HepG2 (cell line): ENCODE results near the gene SLIT3. TPM values are rescaled to one million over a fixed set of nuclear protein-coding genes. Genes with fewer than 3 reads are reported as not detected.

ENCODE experiments used
- ATAC-seq: fragments of 200-7000 bp; cut with Tn5 transposase; 3 replicates; pipeline ENCODE4 v1.9.1; 2020; ENCODE audit warnings: mild to moderate bottlenecking, moderate library complexity
- BruUV-seq: library from RNA; stranded (reverse); fragments of 400-500 nt; replicated peaks from 2 replicates; lab custom pipeline; 2021; lab: Mats Ljungman, UMichigan
- CTCF ChIA-PET: fragments of 300-600 bp; formaldehyde crosslinking; extraction: SDS; loops from one replicate; lab custom pipeline; 2021; ENCODE audit warnings: low total read pairs, inconsistent platforms, low intra/inter-chr PET ratio; lab: Yijun Ruan, JAX
- POLR2A ChIA-PET: fragments of 350-600 bp; sonication (Branson Sonifier 250); formaldehyde crosslinking; loops from one replicate; lab custom pipeline; 2020; ENCODE audit warnings: antibody characterized with exemption, inconsistent platforms; lab: Yijun Ruan, JAX
- DNase-seq: peaks from one replicate; pipeline ENCODE4 v3.0.0-alpha.2; 2015; ENCODE audit warnings: low spot score
- FAIRE-seq: peaks from 3 replicates; lab custom pipeline; 2011; peaks lifted over from hg19 to GRCh38; lab: Jason Lieb, UNC
- H2AFZ ChIP-seq: one replicate; pipeline ENCODE4 v1.6.1; 2011; ENCODE audit warnings: low read length, inconsistent platforms
- H3K27ac ChIP-seq: fragments of 300-600 bp; 3 replicates; pipeline ENCODE4 v1.8.0; 2011; ENCODE audit warnings: mixed run types, mild to moderate bottlenecking, mixed read lengths, low read length, inconsistent platforms; ENCODE audit not compliant: insufficient read depth; ENCODE audit errors: extremely low read length
- H3K27me3 ChIP-seq, 2 experiments: fragments of 200-600 bp in 1 of 2; 2 replicates in 1 of 2; 3 replicates in 1 of 2; pipeline versions ENCODE4 v1.6.0 to v1.8.0; 2011; ENCODE audit warnings: low read length in 2 of 2, mild to moderate bottlenecking in 2 of 2, moderate library complexity in 2 of 2, inconsistent platforms in 1 of 2; ENCODE audit not compliant: insufficient read depth in 2 of 2, control insufficient read depth in 1 of 2
- H3K36me3 ChIP-seq, 2 experiments: fragments of 200-600 bp in 1 of 2; replicated peaks in 1 of 2; 2 replicates in 1 of 2; 3 replicates in 1 of 2; pipeline versions ENCODE4 v1.5.1 to v1.8.0; 2011; ENCODE audit warnings: low read length in 2 of 2, inconsistent platforms in 1 of 2; ENCODE audit not compliant: insufficient read depth in 2 of 2, control insufficient read depth in 1 of 2
- H3K4me1 ChIP-seq: 2 replicates; pipeline ENCODE4 v1.5.1; 2012; ENCODE audit warnings: low read length, inconsistent platforms; ENCODE audit not compliant: insufficient read depth
- H3K4me2 ChIP-seq: 2 replicates; pipeline ENCODE4 v1.6.0; 2011; ENCODE audit warnings: low read depth, low read length, inconsistent platforms
- H3K4me3 ChIP-seq, 3 experiments: fragments of 200-600 bp in 1 of 3; sonication (generic), shearing (Covaris generic) in 1 of 3; replicated peaks in 1 of 3; 2 replicates each; pipeline ENCODE4 v1.5.1; 2011 to 2016; ENCODE audit warnings: low read length in 3 of 3, inconsistent platforms in 2 of 3, low read depth in 2 of 3, mild to moderate bottlenecking in 2 of 3, control low read depth in 1 of 3, mixed read lengths in 1 of 3; ENCODE audit not compliant: insufficient read depth in 1 of 3
- H3K79me2 ChIP-seq: one replicate; pipeline ENCODE4 v1.6.1; 2011; ENCODE audit warnings: low read length, inconsistent platforms; ENCODE audit not compliant: insufficient read depth
- H3K9ac ChIP-seq: 2 replicates; pipeline ENCODE4 v1.6.0; 2011; ENCODE audit warnings: mild to moderate bottlenecking, low read depth, low read length, inconsistent platforms; ENCODE audit not compliant: insufficient read depth
- H3K9me3 ChIP-seq: 2 replicates; pipeline ENCODE4 v1.5.1; 2012; ENCODE audit warnings: mild to moderate bottlenecking, low read length
- H4K20me1 ChIP-seq: 2 replicates; pipeline ENCODE4 v1.6.0; 2011; ENCODE audit warnings: inconsistent platforms, mild to moderate bottlenecking, low read length, moderate library complexity; ENCODE audit not compliant: insufficient read depth
- AGO2 ChIP-seq: fragments of 200-400 bp; formaldehyde crosslinking; optimal IDR thresholded peaks from 2 replicates; pipeline ENCODE3; 2017; ENCODE audit warnings: mild to moderate bottlenecking, low read depth, low read length, moderate library complexity
- AKNA ChIP-seq: sonication (generic); formaldehyde crosslinking; IDR thresholded peaks from 2 replicates; pipeline ENCODE4 v1.4.0; 2020; ENCODE audit warnings: missing genetic modification reagents, borderline replicate concordance
- ARID2 ChIP-seq: sonication (generic); formaldehyde crosslinking; IDR thresholded peaks from 2 replicates; pipeline ENCODE4 v1.8.1; 2022; ENCODE audit warnings: mild to moderate bottlenecking, missing genetic modification reagents, borderline replicate concordance
- ATF1 ChIP-seq: IDR thresholded peaks from 2 replicates; pipeline ENCODE4 v1.6.1; 2016; ENCODE audit warnings: mild to moderate bottlenecking, control low read depth
- CENPX ChIP-seq: sonication (generic); formaldehyde crosslinking; IDR thresholded peaks from 2 replicates; pipeline ENCODE4 v1.9.0; 2021; ENCODE audit warnings: mild to moderate bottlenecking, missing genetic modification reagents, moderate library complexity
- EHMT2 ChIP-seq: fragments of 200-600 bp; sonication (generic); IDR thresholded peaks from 2 replicates; pipeline ENCODE4 v1.7.0; 2017; ENCODE audit warnings: antibody characterized with exemption, low read depth, low read length, borderline replicate concordance
- RAD51 ChIP-seq: fragments of 450-650 bp; IDR thresholded peaks from 2 replicates; pipeline ENCODE4 v1.6.1; 2016; ENCODE audit warnings: borderline replicate concordance
- REXO4 ChIP-seq: sonication (generic); formaldehyde crosslinking; IDR thresholded peaks from 2 replicates; pipeline ENCODE4 v1.8.0; 2022; ENCODE audit warnings: missing genetic modification reagents, mild to moderate bottlenecking, borderline replicate concordance
- SRY ChIP-seq: sonication (generic); formaldehyde crosslinking; IDR thresholded peaks from 2 replicates; pipeline ENCODE4 v1.8.0; 2022; ENCODE audit warnings: mild to moderate bottlenecking, missing genetic modification reagents
- TRIM24 ChIP-seq: sonication (generic); formaldehyde crosslinking; IDR thresholded peaks from 2 replicates; pipeline ENCODE4 v1.8.0; 2022; ENCODE audit warnings: mild to moderate bottlenecking, missing genetic modification reagents
- ZMYM4 ChIP-seq: sonication (generic); formaldehyde crosslinking; IDR thresholded peaks from 2 replicates; pipeline ENCODE4 v1.8.1; 2023; ENCODE audit warnings: mild to moderate bottlenecking, missing genetic modification reagents
- ZNF230 ChIP-seq: sonication (generic); formaldehyde crosslinking; IDR thresholded peaks from 2 replicates; pipeline ENCODE4 v1.4.0; 2020; ENCODE audit warnings: mild to moderate bottlenecking, missing genetic modification reagents
- ZNF274 ChIP-seq: sonication (generic); formaldehyde crosslinking; IDR thresholded peaks from 2 replicates; pipeline ENCODE4 v1.5.1; 2020; ENCODE audit warnings: mild to moderate bottlenecking, missing genetic modification reagents
- ZNF547 ChIP-seq: sonication (generic); formaldehyde crosslinking; IDR thresholded peaks from 2 replicates; pipeline ENCODE4 v1.5.1; 2020; ENCODE audit warnings: mild to moderate bottlenecking, missing genetic modification reagents
- WGBS: methylation state at CpG from one replicate; pipeline ENCODE4 v1.1.6; 2017; ENCODE audit warnings: low lambda C conversion rate; 5-methylcytosine and 5-hydroxymethylcytosine counted together
- in situ Hi-C: cut with HindIII; loops from 2 replicates; pipeline ENCODE4 v1.10.0; 2017; ENCODE audit warnings: low pct_unique_long_range_greater_than_20kb; ENCODE audit not compliant: extremely low pct_ligation_motif_present
- intact Hi-C: fragments of 100-400 bp; cut with micrococcal nuclease; formaldehyde crosslinking; loops from one replicate; pipeline ENCODE4 v1.10.0; 2022; ENCODE audit not compliant: unreplicated experiment
- polyA plus RNA-seq, 8 experiments: library from polyadenylated mRNA; depleted of rRNA in 3 of 8; stranded (reverse) in 7 of 8; unstranded in 1 of 8; fragments of >200 nt; fragmentation: Illumina TruSeq in 4 of 8; extraction: Trizol in 4 of 8; gene quantifications; 2 replicates each; pipeline versions ENCODE4 v1.2.1 to v1.2.3, GENCODE V29; 2011 to 2016; ENCODE audit warnings: low read depth in 4 of 8, missing spikeins in 1 of 8, mixed read lengths in 1 of 8; ENCODE audit not compliant: insufficient read depth in 1 of 8
- total RNA-seq, 5 experiments: library from RNA; depleted of rRNA; stranded (reverse); fragments of >200 nt; fragmentation: Illumina TruSeq; extraction: Trizol; gene quantifications; 2 replicates each; pipeline ENCODE4 v1.2.3, GENCODE V29; 2016; ENCODE audit warnings: low read depth in 1 of 5
- TF ChIP-seq, protein P1 (sequence below): sonication (generic); formaldehyde crosslinking; IDR thresholded peaks from 2 replicates; pipeline ENCODE4 v1.5.0; 2020; ENCODE audit warnings: mild to moderate bottlenecking, missing genetic modification reagents

The SLIT3 gene
- total and polyA plus RNA-seq, 2 of the 13 experiments (the other 11 are each of a cell fraction or from before 2014, with no cell fraction given): not detected

GRCh38 chr5:168778536-168778935 lies 522.4 kb downstream of the SLIT3 start (continued):
- TF ChIP-seq, protein P1, sequence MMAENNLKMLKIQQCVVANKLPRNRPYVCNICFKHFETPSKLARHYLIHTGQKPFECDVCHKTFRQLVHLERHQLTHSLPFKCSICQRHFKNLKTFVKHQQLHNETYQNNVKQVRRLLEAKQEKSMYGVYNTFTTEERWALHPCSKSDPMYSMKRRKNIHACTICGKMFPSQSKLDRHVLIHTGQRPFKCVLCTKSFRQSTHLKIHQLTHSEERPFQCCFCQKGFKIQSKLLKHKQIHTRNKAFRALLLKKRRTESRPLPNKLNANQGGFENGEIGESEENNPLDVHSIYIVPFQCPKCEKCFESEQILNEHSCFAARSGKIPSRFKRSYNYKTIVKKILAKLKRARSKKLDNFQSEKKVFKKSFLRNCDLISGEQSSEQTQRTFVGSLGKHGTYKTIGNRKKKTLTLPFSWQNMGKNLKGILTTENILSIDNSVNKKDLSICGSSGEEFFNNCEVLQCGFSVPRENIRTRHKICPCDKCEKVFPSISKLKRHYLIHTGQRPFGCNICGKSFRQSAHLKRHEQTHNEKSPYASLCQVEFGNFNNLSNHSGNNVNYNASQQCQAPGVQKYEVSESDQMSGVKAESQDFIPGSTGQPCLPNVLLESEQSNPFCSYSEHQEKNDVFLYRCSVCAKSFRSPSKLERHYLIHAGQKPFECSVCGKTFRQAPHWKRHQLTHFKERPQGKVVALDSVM (CRISPR knock-in tag): no peak
- TF ChIP-seq REXO4: no peak
- no peak for TF ChIP-seq ZNF547 (CRISPR knock-in tag)
- no peak for TF ChIP-seq EHMT2
- no peak for TF ChIP-seq CENPX (CRISPR knock-in tag)
- no peak for TF ChIP-seq SRY (CRISPR knock-in tag)
- no peak for TF ChIP-seq AGO2
- no peak for TF ChIP-seq ZNF230 (CRISPR knock-in tag)
- TF ChIP-seq ATF1 (CRISPR knock-in tag): no peak
- TF ChIP-seq RAD51: no peak
- TF ChIP-seq, all 625 proteins: peak for 0

- FAIRE-seq: no peak
- Histone ChIP-seq H3K4me2 (no peak overlapping the region), H4K20me1 (no peaks in the 10 kb centered on the region), H3K36me3 (no peaks in the 10 kb centered on the region), H3K9me3 (no peaks in the 10 kb centered on the region), H3K79me2 (no peaks in the 10 kb centered on the region), H3K4me1 (no peaks in the 10 kb centered on the region), H3K9ac (no peak overlapping the region), H3K4me3 (no peak overlapping the region), H3K27ac (no peak overlapping the region), H2AFZ (no peak overlapping the region), H3K27me3 (peaks cover 0 to 27% of the 10 kb centered on the region in 2 experiments)
- POLR2A ChIA-PET: no interaction called here
- DNase-seq: no peak
- ATAC-seq: no peak
- no TSS peak for BruUV-seq
- WGBS: 0% methylated on average over 2 of the region's 2 CpGs
- intact Hi-C loops: no loop called here
- CTCF ChIA-PET: no interaction called here
- in situ Hi-C loops: no loop called here
- no peak for TF ChIP-seq ZMYM4 (CRISPR knock-in tag)
- TF ChIP-seq AKNA (CRISPR knock-in tag): no peak
- TF ChIP-seq TRIM24: no peak
- TF ChIP-seq ZNF274 (CRISPR knock-in tag): no peak
- no peak for TF ChIP-seq ARID2 (CRISPR knock-in tag)
These were observed 523.3 kb downstream of the SLIT3 start for GRCh38 chr5:168777651-168778050.
